GM12878 (cell line): Measurements from ENCODE around the gene FAM118B. TPM values are rescaled to one million over a fixed set of nuclear protein-coding genes. Genes with fewer than 3 reads are reported as not detected.

Source experiments
- ATAC-seq: fragments of 200-7000 bp; cut with Tn5 transposase; 3 replicates; pipeline ENCODE4 v1.9.1; 2020; ENCODE audit warnings: mild to moderate bottlenecking, moderate library complexity
- BruUV-seq: library from RNA; stranded (reverse); fragments of 400-500 nt; replicated peaks from 2 replicates; lab custom pipeline; 2021; lab: Mats Ljungman, UMichigan
- CTCF ChIA-PET: fragments of 300-600 bp; sonication (Branson Sonifier 250); formaldehyde crosslinking; extraction: SDS; loops from one replicate; lab custom pipeline; 2021; ENCODE audit warnings: inconsistent platforms; lab: Yijun Ruan, JAX
- POLR2A ChIA-PET: fragments of 350-600 bp; formaldehyde crosslinking; extraction: SDS; loops from one replicate; lab custom pipeline; 2021; ENCODE audit warnings: inconsistent platforms; lab: Charles Lee
- RAD21 ChIA-PET: fragments of 300-600 bp; sonication (Branson Sonifier 250); formaldehyde crosslinking; loops from one replicate; lab custom pipeline; 2023; ENCODE audit warnings: antibody characterized with exemption; ENCODE audit not compliant: unreplicated experiment; lab: Charles Lee
- SMC1A ChIA-PET: fragments of 300-600 bp; sonication (Branson Sonifier 250); formaldehyde crosslinking; loops from one replicate; lab custom pipeline; 2023; ENCODE audit not compliant: unreplicated experiment, uncharacterized antibody; lab: Charles Lee
- DNase-seq: peaks from one replicate; pipeline ENCODE4 v3.0.0-alpha.2; 2011; ENCODE audit warnings: low read depth, low spot score
- FAIRE-seq: peaks from 3 replicates; lab custom pipeline; 2011; peaks lifted over from hg19 to GRCh38; lab: Jason Lieb, UNC
- H2AFZ ChIP-seq: 2 replicates; pipeline ENCODE4 v1.6.0; 2011; ENCODE audit warnings: low read depth, low read length, control low read depth; ENCODE audit not compliant: control insufficient read depth
- H3K27ac ChIP-seq: 2 replicates; pipeline ENCODE4 v1.5.1; 2011; ENCODE audit warnings: control low read depth; ENCODE audit not compliant: control insufficient read depth, insufficient read depth
- H3K27me3 ChIP-seq, 2 experiments: replicated peaks in 1 of 2; 2 replicates each; pipeline versions ENCODE4 v1.6.0 to v1.6.1; 2011; ENCODE audit warnings: low read length in 1 of 2; ENCODE audit not compliant: control insufficient read depth in 2 of 2, insufficient read depth in 2 of 2
- H3K36me3 ChIP-seq, 2 experiments: 2 replicates each; pipeline ENCODE4 v1.5.1; 2011; ENCODE audit warnings: low read length in 1 of 2; ENCODE audit not compliant: control insufficient read depth in 2 of 2, insufficient read depth in 2 of 2
- H3K4me1 ChIP-seq: 2 replicates; pipeline ENCODE4 v1.6.1; 2011; ENCODE audit warnings: mild to moderate bottlenecking, low read length, moderate library complexity, mixed read lengths; ENCODE audit not compliant: control insufficient read depth, insufficient read depth
- H3K4me2 ChIP-seq: 2 replicates; pipeline ENCODE4 v1.6.0; 2011; ENCODE audit warnings: control low read depth; ENCODE audit not compliant: control insufficient read depth, insufficient read depth
- H3K4me3 ChIP-seq: fragments of 200-600 bp; sonication (generic); 2 replicates; pipeline ENCODE4 v1.5.1; 2016
- H3K79me2 ChIP-seq: 2 replicates; pipeline ENCODE4 v1.6.0; 2011; ENCODE audit warnings: low read length; ENCODE audit not compliant: control insufficient read depth, insufficient read depth
- H3K9ac ChIP-seq: 2 replicates; pipeline ENCODE4 v1.8.0; 2011; ENCODE audit warnings: low read length, control low read depth, mixed read lengths; ENCODE audit not compliant: control insufficient read depth, insufficient read depth
- H3K9me3 ChIP-seq: replicated peaks from 3 replicates; pipeline ENCODE4 v1.5.1; 2011; ENCODE audit warnings: mild to moderate bottlenecking, low read length; ENCODE audit not compliant: control insufficient read depth, insufficient read depth
- H4K20me1 ChIP-seq: 2 replicates; pipeline ENCODE4 v1.6.0; 2011; ENCODE audit not compliant: control insufficient read depth, insufficient read depth
- CBFB ChIP-seq: IDR thresholded peaks from 2 replicates; pipeline ENCODE4 v1.6.1; 2016; ENCODE audit warnings: antibody characterized with exemption, low read depth
- ETV6 ChIP-seq, 2 experiments: fragments of 450-650 bp in 1 of 2; IDR thresholded peaks in 1 of 2; conservative IDR thresholded peaks in 1 of 2; 2 replicates each; pipeline ENCODE4 v1.6.1; 2014; ENCODE audit warnings: antibody characterized with exemption in 1 of 2, borderline replicate concordance in 1 of 2, low read depth in 1 of 2, mild to moderate bottlenecking in 1 of 2, moderate library complexity in 1 of 2
- NR2C1 ChIP-seq: fragments of 450-650 bp; IDR thresholded peaks from 2 replicates; pipeline ENCODE4 v1.6.1; 2017; ENCODE audit warnings: antibody characterized with exemption, mild to moderate bottlenecking, moderate library complexity
- NR2C2 ChIP-seq: IDR thresholded peaks from 2 replicates; pipeline ENCODE4 v1.6.1; 2011; ENCODE audit warnings: borderline replicate concordance, low read depth; ENCODE audit not compliant: control insufficient read depth, insufficient read length
- PBX3 ChIP-seq: IDR thresholded peaks from 2 replicates; pipeline ENCODE4 v1.6.1; 2011; ENCODE audit warnings: mild to moderate bottlenecking, low read depth, low read length, moderate library complexity; ENCODE audit not compliant: insufficient replicate concordance
- POLR2AphosphoS5 ChIP-seq: IDR thresholded peaks from 2 replicates; pipeline ENCODE4 v1.6.1; 2011; ENCODE audit warnings: mild to moderate bottlenecking, low read length, inconsistent platforms
- RELA ChIP-seq: fragments of 450-650 bp; IDR thresholded peaks from 2 replicates; pipeline ENCODE4 v1.8.0; 2014; ENCODE audit warnings: borderline replicate concordance; ENCODE audit not compliant: partially characterized antibody
- ZBTB4 ChIP-seq: fragments of 450-650 bp; formaldehyde crosslinking; IDR thresholded peaks from 2 replicates; pipeline ENCODE4 v1.4.0; 2022; ENCODE audit warnings: mild to moderate bottlenecking, moderate library complexity
- ZNF217 ChIP-seq: fragments of 450-650 bp; IDR thresholded peaks from 2 replicates; pipeline ENCODE4 v1.6.1; 2017; ENCODE audit warnings: antibody characterized with exemption, mild to moderate bottlenecking
- WGBS: methylation state at CpG from one replicate; pipeline ENCODE4 v1.1.6; 2016; ENCODE audit warnings: low lambda C conversion rate; ENCODE audit not compliant: insufficient replicate concordance, insufficient coverage; ENCODE audit errors: missing lambda C conversion rate; 5-methylcytosine and 5-hydroxymethylcytosine counted together
- in situ Hi-C: fragments of 300-500 bp; cut with MboI; formaldehyde crosslinking; loops from 9 replicates; pipeline ENCODE4 v1.14.3; 2018; ENCODE audit warnings: mixed read lengths
- intact Hi-C: fragments of 100-400 bp; cut with micrococcal nuclease; formaldehyde crosslinking; loops from one replicate; pipeline ENCODE4 v1.14.2; 2022; ENCODE audit not compliant: unreplicated experiment
- polyA plus RNA-seq, 11 experiments: library from polyadenylated mRNA; depleted of rRNA in 4 of 11; unstranded in 6 of 11; stranded (reverse) in 5 of 11; fragments of >200 nt; fragmentation: Nextera tagmentation in 4 of 11; fragmentation: Illumina TruSeq in 1 of 11; extraction: Ambion mirVana in 4 of 11; extraction: Trizol in 1 of 11; gene quantifications; 1 replicate in 1 of 11; 2 replicates in 10 of 11; pipeline versions ENCODE4 v1.2.1 to v1.2.3, GENCODE V29; 2011 to 2016; ENCODE audit warnings: inconsistent platforms in 2 of 11, missing spikeins in 2 of 11, low read depth in 1 of 11
- total RNA-seq, 4 experiments: library from RNA; depleted of rRNA in 3 of 4; stranded (reverse); fragments of >200 nt in 3 of 4; fragmentation: Illumina TruSeq in 1 of 4; extraction: Trizol in 1 of 4; gene quantifications; 2 replicates each; pipeline versions ENCODE4 v1.2.1 to v1.2.3, GENCODE V29; 2013 to 2021
- TF ChIP-seq, protein P1 (sequence below): fragments of 450-650 bp; IDR thresholded peaks from 2 replicates; pipeline ENCODE4 v1.6.1; 2017; ENCODE audit warnings: mild to moderate bottlenecking, low read depth, inconsistent platforms; ENCODE audit not compliant: poor library complexity, severe bottlenecking
- TF ChIP-seq, protein P2 (sequence below): fragments of 450-650 bp; formaldehyde crosslinking; IDR thresholded peaks from 2 replicates; pipeline ENCODE4 v1.5.0; 2022; ENCODE audit warnings: mild to moderate bottlenecking, missing genetic modification characterization

FAM118B gene
- total and polyA plus RNA-seq, 10 of the 15 experiments (the other 5 are each of a cell fraction or from before 2014, with no cell fraction given): 12.8 to 29.7 (median 16.5) TPM

DNA sequence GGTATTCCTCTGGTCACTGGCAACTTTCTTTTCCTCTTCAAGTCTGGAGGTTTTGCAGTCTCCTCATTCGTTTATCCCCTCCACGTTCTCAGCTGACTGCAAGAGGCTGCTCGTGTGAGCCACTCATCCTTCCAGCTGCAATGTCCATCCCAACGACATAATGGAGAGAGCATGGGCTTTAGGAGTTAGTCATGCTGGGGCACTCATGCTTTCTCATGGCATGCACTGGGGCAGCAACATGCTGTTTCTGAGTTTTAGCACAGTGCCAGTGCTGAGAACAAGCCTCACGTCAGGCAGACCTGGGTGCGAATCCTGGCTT is 99.4 kb downstream of the FAM118B start:
- no peak overlapping the region for H3K4me3 ChIP-seq
- H4K20me1 ChIP-seq: no peaks in the 10 kb centered on the region
- ChIA-PET POLR2A (interaction anchor here (1.0 to 1.7 kb wide), 3 partner anchors 11 to 170 kb away, joined by 3 to 5 read pairs (median 5); no protein-coding TSS in a partner anchor), CTCF (interaction anchor here (0.6 to 10.0 kb wide), 37 partner anchors 9 to 764 kb away, joined by 3 to 232 read pairs (median 5); partner anchors contain the start of genes FOXRED1, SRPRA and ST3GAL4), SMC1A (interaction anchor here (1.0 to 6.5 kb wide), 19 partner anchors 8 to 260 kb away, joined by 3 to 78 read pairs (median 5); partner anchors contain the start of gene ST3GAL4), RAD21 (interaction anchor here (0.7 to 3.0 kb wide), 21 partner anchors 8 to 1035 kb away, joined by 3 to 36 read pairs (median 4); partner anchors contain the start of gene ST3GAL4)
- intact Hi-C loops: loop anchor here (1.0 to 10.0 kb wide), 7 partner anchors 44 to 674 kb away; partner anchors contain the start of gene ST3GAL4
- WGBS: 78% methylated on average over 6 of the region's 6 CpGs
- no peak overlapping the region for H3K9ac ChIP-seq
- peaks cover 9% of the 10 kb centered on the region for H3K79me2 ChIP-seq
- peaks cover 1 to 19% of the 10 kb centered on the region in 2 experiments for H3K36me3 ChIP-seq
- no peaks in the 10 kb centered on the region; the same call in none of the 3 replicates for H3K9me3 ChIP-seq
- BruUV-seq: no TSS peak
- no peak for FAIRE-seq
- no peaks in the 10 kb centered on the region for H3K27me3 ChIP-seq
- H3K4me2 ChIP-seq: peak overlapping the region; percentile 18; the same call in 1 of the 2 replicates
- in situ Hi-C loops: no loop called here
- peak; percentile 1; the same call in 2 of the 3 replicates for ATAC-seq
- no peak overlapping the region for H2AFZ ChIP-seq
- H3K4me1 ChIP-seq: peaks cover 40% of the 10 kb centered on the region
- H3K27ac ChIP-seq: no peak overlapping the region
- DNase-seq: no peak
- TF ChIP-seq NR2C2 (no peak), RELA (no peak), CBFB (no peak), NR2C1 (no peak), POLR2AphosphoS5 (no peak), ZNF217 (no peak), ETV6 (conservative IDR thresholded peaks at IDR 0.05 in 1 of 2, IDR thresholded peaks at IDR 0.05 in 1 of 2; ENCODE audit: borderline replicate concordance in 1 of 2, low read depth in 1 of 2) (no peak), ZBTB4 (no peak), PBX3 (no peak)
- TF ChIP-seq, protein P1, sequence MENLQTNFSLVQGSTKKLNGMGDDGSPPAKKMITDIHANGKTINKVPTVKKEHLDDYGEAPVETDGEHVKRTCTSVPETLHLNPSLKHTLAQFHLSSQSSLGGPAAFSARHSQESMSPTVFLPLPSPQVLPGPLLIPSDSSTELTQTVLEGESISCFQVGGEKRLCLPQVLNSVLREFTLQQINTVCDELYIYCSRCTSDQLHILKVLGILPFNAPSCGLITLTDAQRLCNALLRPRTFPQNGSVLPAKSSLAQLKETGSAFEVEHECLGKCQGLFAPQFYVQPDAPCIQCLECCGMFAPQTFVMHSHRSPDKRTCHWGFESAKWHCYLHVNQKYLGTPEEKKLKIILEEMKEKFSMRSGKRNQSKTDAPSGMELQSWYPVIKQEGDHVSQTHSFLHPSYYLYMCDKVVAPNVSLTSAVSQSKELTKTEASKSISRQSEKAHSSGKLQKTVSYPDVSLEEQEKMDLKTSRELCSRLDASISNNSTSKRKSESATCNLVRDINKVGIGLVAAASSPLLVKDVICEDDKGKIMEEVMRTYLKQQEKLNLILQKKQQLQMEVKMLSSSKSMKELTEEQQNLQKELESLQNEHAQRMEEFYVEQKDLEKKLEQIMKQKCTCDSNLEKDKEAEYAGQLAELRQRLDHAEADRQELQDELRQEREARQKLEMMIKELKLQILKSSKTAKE: no peak
- TF ChIP-seq, protein P2, sequence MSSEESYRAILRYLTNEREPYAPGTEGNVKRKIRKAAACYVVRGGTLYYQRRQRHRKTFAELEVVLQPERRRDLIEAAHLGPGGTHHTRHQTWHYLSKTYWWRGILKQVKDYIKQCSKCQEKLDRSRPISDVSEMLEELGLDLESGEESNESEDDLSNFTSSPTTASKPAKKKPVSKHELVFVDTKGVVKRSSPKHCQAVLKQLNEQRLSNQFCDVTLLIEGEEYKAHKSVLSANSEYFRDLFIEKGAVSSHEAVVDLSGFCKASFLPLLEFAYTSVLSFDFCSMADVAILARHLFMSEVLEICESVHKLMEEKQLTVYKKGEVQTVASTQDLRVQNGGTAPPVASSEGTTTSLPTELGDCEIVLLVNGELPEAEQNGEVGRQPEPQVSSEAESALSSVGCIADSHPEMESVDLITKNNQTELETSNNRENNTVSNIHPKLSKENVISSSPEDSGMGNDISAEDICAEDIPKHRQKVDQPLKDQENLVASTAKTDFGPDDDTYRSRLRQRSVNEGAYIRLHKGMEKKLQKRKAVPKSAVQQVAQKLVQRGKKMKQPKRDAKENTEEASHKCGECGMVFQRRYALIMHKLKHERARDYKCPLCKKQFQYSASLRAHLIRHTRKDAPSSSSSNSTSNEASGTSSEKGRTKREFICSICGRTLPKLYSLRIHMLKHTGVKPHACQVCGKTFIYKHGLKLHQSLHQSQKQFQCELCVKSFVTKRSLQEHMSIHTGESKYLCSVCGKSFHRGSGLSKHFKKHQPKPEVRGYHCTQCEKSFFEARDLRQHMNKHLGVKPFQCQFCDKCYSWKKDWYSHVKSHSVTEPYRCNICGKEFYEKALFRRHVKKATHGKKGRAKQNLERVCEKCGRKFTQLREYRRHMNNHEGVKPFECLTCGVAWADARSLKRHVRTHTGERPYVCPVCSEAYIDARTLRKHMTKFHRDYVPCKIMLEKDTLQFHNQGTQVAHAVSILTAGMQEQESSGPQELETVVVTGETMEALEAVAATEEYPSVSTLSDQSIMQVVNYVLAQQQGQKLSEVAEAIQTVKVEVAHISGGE: no peak
